ENCODE data around the gene HS3ST5.
"Not testable (repeated sequence)": the region's sequence is repeated elsewhere in the genome, so short reads cannot be mapped to it uniquely, and the experiment has no call there.

The HS3ST5 gene

GRCh38 chr6:114084327-114084890, 258.4 kb downstream of the HS3ST5 start:
- DNase-seq, result no peak

DNA sequence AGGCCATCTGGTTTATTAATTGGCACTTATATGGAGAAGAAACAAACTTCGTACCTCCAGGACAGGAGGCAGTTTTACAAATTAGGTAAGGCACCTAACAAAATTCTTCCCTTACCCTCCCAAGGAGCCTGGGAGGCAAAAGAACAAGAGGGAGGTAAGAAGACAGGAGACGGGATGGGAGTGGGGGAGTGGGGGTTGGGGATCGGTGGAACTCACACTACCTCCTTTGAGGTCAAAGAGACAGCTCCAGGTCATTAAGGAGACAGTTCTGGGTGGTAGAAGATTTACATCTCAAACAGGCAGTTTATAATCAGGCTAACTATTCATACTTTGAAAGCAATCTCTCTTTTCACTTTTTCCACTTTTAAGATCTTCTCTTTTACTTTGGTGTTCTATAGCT, 259.6 kb downstream of the HS3ST5 start:
- DNase-seq, result no peak

DNA sequence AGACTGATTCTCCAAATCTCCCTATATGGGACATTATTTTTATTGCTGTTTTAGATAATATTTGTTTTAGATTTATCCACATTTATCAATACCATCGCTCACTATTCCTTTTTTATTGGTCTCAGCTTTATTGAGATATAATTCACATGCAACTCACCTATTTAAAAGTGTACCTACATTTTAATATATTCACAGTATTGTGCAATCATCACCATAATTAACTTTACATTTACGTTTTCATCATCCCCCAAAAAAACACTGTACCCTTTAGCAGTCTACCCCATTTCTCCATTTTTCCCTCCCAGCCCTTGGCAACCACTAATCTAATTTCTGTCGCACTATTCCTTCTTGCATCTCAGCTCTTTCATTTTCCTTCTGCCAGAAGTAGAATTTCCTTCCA, 261.1 kb downstream of the HS3ST5 start:
- no peak for DNase-seq

GRCh38 chr6:114080891-114081510, 261.8 kb downstream of the HS3ST5 start:
- no peak for DNase-seq

GRCh38 chr6:114080410-114080809, 262.4 kb downstream of the HS3ST5 start:
- not testable (repeated sequence) for DNase-seq

- no peak for DNase-seq
These were observed 267.0 kb downstream of the HS3ST5 start for GRCh38 chr6:114075777-114076176.

DNA sequence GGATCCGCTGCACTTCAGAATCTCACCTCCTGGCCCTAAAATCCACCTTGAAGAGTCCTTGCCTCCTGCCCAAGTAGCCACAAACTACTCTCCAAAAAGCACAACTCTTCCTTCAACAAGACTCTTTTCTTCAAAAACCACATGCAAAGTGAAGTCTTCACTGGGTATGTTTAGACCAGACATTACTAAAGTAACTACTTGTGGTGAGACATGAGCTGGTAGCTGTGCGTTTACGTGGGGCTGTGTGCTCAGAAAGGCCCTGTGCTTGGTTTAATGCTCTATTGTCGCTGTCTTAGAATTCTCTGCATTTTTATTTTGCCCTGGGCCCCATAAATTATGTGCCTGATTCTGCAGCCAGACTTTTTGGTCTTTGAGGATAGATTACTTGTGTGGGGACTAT, 267.5 kb downstream of the HS3ST5 start:
- no peak for DNase-seq

DNA sequence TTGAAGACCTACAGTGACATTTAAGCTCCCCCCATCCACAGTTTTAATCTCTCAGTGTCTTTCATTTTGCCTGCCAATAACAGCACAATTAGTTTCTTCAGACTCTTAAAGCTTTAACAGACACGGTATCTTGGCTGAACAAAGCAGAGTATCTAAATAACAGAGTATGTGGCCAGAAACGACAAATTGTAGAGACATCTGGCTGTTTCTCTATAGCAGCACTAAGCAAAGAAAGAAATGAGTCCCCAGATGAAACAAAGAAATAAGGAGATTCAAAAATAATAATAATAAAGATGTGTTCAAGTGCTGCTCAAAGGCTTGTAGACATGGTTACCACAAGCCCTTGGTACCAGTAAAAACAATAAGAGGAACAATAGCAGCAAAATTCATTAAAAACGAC, 274.1 kb downstream of the HS3ST5 start:
- DNase-seq, result no peak

DNA sequence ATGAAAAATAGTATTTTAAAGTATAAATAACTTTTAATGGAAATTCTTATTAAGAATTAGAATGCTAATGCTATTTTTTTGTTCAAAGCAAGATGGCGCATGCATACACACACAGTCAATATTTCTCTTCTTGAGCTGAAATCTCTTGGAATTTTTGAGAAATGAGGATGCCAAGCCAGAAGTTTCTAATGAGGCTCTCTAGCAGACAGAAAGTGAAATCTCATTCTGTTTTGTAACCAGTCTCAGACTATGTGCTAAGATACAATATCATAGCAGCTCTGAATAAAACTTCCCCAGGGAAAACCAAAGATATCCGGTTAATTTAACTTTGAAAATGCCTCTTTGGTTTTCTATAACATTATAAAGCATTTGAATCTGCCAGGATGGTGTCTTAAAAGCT, 274.7 kb downstream of the HS3ST5 start:
- no peak for DNase-seq

DNA sequence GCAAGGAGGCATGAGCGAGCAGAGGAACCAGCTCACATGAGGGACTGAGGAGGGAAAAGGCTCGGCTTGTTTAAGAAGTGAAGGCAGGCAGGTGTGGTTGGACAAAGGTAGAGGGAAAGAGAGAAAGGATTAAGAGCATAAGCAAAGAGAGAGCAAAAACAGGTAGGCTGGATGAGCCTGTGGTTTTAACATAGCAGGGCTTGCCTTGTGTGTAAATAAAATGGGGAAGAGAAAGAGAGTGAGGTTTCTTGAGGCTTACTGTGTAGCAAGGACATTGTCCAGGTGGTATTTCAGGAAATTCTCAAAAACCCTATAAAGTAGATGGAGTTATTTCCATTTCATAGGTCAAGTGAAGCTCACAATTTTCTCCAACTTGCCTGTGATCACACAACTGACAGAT, 278.0 kb downstream of the HS3ST5 start:
- DNase-seq, result no peak

- DNase-seq, result no peak
These were observed 278.9 kb downstream of the HS3ST5 start for GRCh38 chr6:114063956-114064355.

DNA sequence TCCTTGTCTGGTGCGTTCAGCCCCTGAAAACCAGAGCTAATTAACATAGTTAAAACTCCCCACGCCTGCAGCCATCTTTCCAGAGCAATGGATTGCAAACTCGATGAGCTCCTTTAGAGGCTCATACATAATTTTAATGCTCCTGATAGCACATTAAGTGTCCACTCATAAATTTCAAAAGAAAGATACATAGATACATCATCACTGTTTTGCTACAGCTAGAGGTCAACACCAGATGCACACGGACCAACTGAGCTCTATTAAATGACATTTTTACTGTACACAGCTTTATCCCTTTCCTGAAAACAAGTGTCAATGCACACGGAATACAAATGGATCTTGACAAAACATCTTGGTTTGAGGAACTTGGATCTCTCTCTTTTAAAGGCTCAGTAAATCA, 280.6 kb downstream of the HS3ST5 start:
- no peak for DNase-seq

DNA sequence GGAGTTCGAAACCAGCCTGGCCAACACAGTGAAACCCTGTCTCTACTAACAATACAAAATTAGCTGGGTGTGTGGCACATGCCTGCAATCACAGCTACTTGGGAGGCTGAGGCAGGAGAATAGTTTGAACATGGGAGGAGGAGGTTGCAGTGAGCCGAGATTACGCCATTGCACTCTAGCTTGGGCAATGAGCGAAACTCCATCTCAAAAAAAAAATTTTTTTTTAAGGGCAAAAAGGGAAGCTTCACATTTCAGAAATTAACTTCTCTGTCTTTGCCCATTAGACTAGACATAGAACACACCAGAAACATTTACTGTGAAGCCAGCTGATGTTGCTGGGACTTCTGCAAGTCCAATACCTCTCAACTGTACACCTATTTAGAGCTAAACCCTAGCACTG, 281.1 kb downstream of the HS3ST5 start:
- no peak for DNase-seq

GRCh38 chr6:114061116-114061515, 281.7 kb downstream of the HS3ST5 start:
- no peak for DNase-seq

GRCh38 chr6:114058435-114058834, 284.4 kb downstream of the HS3ST5 start:
- no peak for DNase-seq

GRCh38 chr6:114055763-114056162, 287.1 kb downstream of the HS3ST5 start:
- no peak for DNase-seq

DNA sequence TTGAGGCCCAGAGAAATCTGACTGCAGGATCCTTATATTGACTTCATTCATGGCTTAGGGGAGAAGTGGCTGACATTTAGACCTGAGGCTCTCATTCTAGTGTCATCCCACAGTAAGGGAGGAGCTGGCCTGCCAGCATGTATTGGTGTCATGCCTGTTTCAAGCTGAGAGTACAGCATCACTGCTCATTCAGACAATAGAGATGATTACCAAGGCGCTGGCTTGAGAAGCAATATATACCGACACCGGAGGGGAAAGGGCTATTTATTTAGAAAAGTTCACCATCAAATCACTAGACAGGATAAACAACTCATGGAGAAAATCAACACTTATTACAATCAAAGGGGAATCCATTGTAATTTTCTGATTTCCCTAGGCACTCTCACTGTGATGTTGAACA, 287.5 kb downstream of the HS3ST5 start:
- DNase-seq, result no peak

DNA sequence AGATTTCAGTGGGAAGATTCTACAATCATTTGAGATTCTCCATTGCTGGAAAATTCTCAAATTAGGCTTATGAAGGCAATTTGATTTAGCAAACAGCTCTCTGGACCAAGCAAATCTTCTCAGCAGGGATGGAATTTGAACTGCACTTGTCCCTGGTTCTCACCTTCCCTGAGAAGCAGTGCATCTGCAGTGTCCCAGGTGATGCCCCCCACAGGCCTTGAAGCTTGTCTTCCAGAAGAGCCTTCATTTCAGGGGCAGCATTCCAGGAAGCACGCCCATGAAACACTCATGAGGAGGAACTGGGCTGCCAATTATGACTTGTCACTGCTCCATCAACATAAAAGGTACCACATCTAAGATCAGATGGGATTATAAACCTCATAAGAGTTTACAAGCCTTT, 289.0 kb downstream of the HS3ST5 start:
- DNase-seq, result no peak

DNA sequence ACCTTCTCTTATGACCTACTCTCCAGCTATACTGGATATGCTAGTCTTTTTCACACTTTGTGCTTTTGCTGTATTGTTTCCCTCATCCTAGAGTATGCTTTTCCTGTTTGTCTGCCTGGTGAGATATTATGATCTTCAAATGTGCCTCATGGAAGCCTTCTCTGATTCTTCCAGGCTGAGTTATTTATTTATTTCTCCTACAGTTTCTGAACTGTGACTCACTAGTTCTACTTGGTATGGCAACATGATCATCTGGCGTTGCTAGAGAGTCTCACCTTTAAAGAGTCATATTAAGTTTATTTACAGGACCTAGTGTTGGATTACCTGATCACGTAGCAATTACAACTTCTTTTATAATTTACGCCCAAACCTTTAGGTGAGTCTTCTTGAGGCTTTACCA, 290.7 kb downstream of the HS3ST5 start:
- no peak for DNase-seq

- DNase-seq, result no peak
These were observed 291.8 kb downstream of the HS3ST5 start for GRCh38 chr6:114051031-114051430.

GRCh38 chr6:114049367-114049966, 293.4 kb downstream of the HS3ST5 start:
- DNase-seq, result no peak

DNA sequence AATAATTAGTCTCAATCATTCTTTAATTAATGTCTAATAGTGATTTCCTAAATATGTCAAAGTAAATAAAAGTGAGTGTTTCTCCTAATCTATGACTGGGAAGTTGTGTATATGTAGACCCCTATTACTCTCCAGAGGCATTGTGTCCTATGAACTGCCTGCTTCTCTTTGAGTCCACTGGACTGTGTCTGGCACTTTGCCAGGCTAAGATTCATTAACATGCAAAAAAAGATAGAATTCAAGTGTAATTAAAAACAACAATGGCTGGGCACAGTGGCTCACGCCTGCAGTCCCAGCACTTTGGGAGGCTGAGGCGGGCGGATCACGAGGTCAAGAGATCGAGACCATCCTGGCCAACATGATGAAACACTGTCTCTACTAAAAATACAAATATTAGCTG, 298.3 kb downstream of the HS3ST5 start:
- not testable (repeated sequence) for DNase-seq

- DNase-seq, result no peak
These were observed 300.4 kb downstream of the HS3ST5 start for GRCh38 chr6:114042267-114043016.

GRCh38 chr6:114040871-114041270, 302.0 kb downstream of the HS3ST5 start:
- DNase-seq, result no peak
